ENCODE results near the gene LGALS1.
A peak's percentile ranks its signal among the peaks of the same experiment; 100 is the strongest.
"Not testable (repeated sequence)": the region's sequence is repeated elsewhere in the genome, so short reads cannot be mapped to it uniquely, and the experiment has no call there.

Gene LGALS1

GRCh38 chr22:37692627-37693285 is 17.3 kb downstream of the LGALS1 start:
- no peak for DNase-seq

DNA sequence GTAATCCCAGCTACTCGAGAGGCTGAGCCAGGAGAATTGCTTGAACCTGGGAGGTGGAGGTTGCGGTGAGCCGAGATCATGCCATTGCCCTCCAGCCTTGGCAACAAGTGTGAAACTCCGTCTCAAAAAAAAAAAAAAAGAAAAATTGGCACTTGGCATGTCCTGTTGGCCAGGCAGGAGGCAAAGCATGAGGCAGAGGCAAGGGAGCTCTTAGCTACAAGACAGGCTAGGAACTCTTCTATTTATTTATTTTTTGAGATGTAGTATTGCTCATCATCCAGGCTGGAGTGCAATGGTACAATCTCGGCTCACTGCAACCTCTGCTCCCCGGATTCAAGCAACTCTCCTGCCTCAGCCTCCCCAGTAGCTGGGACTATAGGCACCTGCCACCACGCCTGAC is 18.7 kb downstream of the LGALS1 start:
- DNase-seq = not testable (repeated sequence)

DNA sequence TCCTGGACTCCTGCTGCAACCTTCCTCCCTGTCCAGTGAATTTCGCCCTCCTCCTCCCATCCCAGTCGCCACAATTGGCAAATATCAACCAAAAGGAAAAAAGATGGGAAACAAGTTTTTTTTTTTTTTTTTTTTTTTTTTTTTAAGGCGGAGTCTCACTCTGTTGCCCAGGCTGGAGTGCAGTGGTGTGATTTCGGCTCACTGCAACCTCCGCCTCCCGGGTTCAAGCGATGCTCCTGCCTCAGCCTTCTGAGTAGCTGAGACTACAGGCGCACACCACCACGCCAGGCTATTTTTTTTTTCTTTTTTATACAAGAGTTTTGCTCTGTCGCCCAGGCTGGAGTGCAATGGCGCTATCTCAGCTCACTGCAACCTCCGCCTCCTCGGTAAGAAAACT is 20.8 kb downstream of the LGALS1 start:
- not testable (repeated sequence) for DNase-seq

DNA sequence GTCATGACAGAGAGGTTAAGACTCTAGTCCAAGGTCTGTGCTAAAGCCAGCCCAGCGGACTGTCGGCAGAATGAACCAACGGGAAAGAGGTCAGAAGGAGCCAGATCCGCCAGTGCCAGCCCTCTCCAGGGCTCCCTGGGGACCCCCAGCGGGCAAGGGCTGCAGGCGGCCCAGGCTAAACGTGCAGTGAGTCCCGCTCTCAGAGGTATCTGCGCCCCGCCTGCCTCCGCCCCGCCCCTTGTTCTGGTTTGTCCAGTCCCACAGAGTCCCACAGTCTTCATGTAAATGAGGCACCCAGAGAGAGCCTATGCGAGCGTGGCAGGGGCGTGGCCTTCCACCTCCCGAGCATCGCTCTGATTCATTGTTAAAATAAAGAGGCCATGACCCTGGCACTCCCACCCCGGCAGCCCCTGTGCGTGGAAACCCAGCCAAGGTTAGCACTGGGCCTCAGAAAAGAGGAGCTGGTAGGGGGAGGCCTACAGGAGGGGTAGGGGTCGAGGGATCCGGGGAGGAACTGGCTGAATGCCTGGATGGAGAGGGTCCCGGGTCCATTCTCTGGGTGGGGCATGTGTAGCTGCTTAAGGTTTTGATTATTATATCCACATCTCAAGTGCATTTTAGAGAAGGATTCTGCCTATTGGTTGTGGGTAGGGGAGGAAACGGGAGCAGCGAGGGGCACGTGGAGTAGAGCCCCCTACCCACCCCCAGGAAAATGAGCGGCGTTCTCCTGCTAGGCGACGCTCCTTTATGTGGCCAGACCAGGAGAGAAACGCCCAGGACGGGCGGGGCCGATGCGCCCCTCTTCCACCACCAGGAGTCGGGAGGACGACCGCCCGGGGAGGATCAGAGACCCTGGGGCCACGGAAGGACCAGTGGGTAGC is 21.5 kb downstream of the LGALS1 start, which contains the start of gene TRIOBP:
Gene TRIOBP, plus strand, starts transcription at position 392 of the 881 bp plus-strand sequence. CDS start 4,318 bp downstream, outside the sequence.
- peak; percentile 88 to 94 for DNase-seq

- no peak for DNase-seq
Observed at GRCh38 chr22:37697538-37697835, 22.1 kb downstream of the LGALS1 start.

DNA sequence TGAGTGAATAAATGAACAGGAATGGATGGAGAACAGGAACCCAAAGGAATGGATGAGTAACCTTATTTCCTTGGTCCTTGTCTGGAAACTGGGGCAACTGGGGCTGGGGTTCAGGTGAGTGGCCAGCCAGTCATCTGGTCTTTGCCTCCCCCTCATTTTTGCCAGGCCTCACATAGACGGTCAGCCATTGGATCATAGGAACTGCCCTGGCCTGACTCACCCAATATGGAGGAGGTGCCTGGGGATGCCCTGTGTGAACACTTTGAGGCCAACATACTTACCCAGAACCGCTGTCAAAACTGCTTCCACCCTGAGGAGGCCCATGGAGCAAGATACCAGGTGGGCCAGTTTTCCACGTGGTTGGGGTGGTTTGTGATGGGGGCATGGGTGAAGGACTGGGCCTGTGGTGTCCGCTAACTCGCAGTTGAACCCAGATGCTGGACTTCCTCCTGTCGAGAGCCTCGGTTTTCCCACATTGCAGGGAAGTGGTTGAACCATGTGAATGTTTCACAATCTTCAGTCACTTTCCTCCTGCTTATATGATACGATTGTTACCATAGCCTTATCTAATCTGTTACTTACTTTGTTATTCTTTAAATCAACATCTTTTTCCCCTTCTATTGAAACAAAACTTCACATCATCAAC is 25.8 kb downstream of the LGALS1 start:
- DNase-seq = no peak

- DNase-seq = no peak
Observed at GRCh38 chr22:37703906-37704305, 28.5 kb downstream of the LGALS1 start.

GRCh38 chr22:37704645-37705044 is 29.2 kb downstream of the LGALS1 start:
- DNase-seq = no peak

- DNase-seq = no peak
Observed at GRCh38 chr22:37705205-37705604, 29.8 kb downstream of the LGALS1 start.

GRCh38 chr22:37708580-37709444 is 33.4 kb downstream of the LGALS1 start:
- DNase-seq = no peak

DNA sequence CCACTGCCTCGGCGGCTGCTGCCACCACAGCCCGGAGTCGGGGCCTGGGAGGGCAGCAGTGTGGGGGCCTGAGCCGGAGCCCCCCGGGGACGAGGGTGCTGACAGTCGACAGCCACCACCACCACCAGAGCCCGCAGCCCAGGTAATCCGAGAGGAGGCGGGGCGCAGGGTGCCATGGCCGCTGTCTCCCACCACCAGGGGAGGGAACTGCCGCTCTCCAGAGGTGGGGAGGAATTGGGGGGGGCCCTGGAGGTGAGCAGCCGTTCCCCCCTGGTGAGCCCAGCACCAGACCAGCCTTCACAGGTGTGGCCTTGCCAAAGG is 34.0 kb downstream of the LGALS1 start:
- no peak for DNase-seq

GRCh38 chr22:37710675-37711074 is 35.2 kb downstream of the LGALS1 start:
- no peak for DNase-seq

DNA sequence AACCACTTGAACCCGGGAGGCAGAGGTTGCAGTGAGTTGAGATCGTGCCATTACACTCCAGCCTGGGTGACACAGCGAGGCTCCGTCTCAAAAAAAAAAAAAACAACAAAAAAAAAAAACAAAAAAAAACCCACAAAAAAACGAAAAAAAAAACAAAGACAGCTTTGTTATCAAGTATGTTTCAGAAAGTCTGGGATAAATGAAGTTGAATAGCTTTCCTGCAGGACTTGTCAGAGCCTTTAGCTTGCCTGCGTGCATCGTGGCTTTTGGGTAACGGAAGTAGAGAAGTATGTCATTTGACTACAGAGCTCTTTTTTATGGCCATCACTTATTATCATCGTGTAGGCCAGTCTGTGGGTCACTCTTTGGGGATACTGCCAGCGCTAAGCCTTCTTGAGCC is 36.1 kb downstream of the LGALS1 start:
- no peak for DNase-seq

GRCh38 chr22:37713761-37714160 is 38.3 kb downstream of the LGALS1 start:
- no peak for DNase-seq

DNA sequence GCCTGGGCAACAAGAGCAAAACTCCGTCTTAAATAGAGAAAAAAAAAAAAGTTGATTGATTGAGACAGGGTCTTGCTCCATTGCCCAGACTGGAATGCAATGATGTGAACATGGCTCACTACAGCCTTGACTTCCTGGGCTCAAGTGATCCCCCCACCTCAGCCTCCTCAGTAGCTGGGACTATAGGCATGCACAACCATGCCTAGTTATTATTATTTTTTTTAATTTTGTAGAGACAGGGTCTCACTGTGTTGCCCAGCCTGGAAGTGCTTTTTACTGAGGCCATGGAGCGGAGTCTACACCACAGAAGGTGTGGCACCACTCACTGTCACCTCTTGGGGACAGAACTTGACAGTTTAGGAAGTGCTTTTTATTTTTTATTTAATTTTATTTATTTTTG is 39.2 kb downstream of the LGALS1 start:
- no peak for DNase-seq

DNA sequence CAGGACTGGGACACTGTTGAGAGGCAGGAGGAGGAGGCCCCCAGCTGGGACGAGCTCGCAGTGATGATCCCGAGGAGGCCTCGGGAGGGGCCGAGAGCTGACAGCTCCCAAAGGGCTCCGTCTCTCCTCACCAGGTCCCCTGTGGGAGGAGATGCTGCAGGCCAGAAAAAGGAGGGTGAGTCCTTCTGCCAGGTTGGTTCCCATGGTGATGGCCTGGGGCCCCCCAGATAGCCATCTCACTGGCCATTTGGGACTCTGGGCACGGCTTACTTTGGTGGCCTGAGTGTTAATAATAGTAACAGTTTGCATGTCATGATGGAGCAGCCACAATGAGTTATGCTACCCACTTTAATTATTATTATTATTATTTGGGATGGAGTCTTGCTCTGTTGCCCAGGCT is 40.3 kb downstream of the LGALS1 start:
- DNase-seq = no peak

GRCh38 chr22:37716708-37717107 is 41.3 kb downstream of the LGALS1 start:
- DNase-seq = no peak

DNA sequence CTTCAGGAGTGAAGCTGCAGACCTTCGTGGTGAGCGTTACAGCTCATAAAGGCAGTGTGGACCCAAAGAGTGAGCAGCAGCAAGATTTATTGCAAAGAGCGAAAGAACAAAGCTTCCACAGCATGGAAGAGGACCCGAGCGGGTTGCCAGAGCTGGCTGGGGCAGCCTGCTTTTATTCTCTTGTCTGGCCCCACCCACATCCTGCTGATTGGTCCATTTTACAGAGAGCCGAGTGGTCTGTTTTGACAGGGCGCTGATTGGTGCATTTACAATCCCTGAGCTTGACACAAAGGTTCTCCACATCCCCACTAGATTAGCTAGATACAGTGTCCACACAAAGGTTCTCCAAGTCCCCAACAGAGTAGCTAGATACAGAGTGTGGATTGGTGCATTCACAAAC is 41.8 kb downstream of the LGALS1 start:
- not testable (repeated sequence) for DNase-seq

GRCh38 chr22:37717746-37718305 is 42.4 kb downstream of the LGALS1 start:
- not testable (repeated sequence) for DNase-seq

DNA sequence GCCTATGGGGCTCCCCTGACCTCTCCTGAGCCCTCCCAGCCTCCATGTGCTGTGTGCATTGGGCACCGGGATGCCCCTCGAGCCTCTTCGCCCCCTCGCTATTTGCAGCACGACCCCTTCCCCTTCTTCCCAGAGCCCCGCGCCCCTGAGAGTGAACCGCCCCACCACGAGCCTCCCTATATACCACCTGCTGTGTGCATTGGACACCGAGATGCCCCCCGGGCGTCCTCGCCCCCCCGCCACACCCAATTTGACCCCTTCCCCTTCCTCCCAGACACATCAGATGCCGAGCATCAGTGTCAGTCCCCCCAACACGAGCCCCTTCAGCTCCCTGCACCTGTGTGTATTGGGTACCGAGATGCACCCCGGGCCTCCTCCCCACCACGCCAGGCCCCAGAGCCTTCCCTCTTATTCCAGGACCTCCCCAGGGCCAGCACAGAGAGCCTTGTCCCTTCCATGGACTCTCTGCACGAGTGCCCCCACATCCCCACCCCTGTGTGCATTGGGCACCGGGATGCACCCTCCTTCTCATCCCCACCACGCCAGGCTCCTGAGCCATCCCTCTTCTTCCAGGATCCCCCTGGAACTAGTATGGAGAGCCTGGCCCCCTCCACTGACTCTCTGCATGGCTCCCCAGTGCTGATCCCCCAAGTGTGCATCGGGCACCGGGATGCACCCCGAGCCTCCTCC is 50.3 kb downstream of the LGALS1 start:
- no peak for DNase-seq

DNA sequence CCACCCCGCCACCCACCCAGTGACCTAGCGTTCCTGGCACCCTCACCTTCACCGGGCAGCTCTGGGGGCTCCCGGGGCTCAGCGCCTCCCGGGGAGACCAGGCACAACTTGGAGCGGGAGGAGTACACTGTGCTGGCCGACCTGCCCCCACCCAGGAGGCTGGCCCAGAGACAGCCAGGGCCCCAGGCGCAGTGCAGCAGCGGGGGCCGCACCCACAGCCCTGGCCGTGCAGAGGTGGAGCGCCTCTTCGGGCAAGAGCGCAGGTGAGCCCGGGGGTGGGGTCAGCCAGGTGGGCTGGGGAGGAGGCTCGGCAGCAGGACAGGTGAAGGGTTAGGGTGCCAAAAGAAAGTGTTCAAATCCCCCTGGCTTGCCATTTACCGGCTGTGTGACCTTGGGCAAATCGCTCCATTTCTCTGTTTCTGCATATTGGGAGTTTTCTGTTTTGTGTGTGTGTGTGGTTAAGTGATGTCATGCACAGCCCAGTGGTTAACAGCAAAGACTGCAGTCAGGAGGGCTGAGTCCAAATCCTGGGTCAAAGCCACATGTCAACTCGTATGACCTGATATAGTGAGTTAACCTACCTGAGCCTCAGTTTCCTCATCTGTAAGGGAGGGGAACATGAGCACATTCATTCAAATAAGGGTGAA is 50.9 kb downstream of the LGALS1 start:
- DNase-seq = no peak

GRCh38 chr22:37728620-37729019 is 53.2 kb downstream of the LGALS1 start:
- no peak for DNase-seq

Data from NCI-H1930 (cell line).